ENCODE results near the gene SELENOW.
"Not testable (repeated sequence)": the region's sequence is repeated elsewhere in the genome, so short reads cannot be mapped to it uniquely, and the experiment has no call there.

SELENOW gene

DNA sequence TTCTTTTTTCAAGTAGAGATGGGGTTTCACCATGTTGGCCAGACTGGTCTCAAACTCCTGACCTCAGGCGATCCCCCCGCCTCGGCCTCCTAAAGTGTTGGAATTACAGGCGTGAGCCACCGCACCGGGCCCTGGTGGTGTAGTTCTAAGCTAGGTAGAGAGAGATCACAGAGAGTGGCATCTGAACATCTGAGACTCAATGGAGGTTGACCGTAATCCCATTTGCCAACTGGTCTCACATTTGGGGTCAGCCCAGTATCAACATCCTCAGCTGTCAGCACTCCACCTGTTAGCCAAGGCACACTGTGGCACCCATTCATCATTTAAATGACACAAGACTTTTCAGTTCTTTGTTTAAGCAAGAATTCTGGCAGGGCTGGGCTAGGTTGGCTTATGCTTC, 8.1 kb downstream of the SELENOW start:
- no peak for DNase-seq (ENCODE audit: low spot score)

DNA sequence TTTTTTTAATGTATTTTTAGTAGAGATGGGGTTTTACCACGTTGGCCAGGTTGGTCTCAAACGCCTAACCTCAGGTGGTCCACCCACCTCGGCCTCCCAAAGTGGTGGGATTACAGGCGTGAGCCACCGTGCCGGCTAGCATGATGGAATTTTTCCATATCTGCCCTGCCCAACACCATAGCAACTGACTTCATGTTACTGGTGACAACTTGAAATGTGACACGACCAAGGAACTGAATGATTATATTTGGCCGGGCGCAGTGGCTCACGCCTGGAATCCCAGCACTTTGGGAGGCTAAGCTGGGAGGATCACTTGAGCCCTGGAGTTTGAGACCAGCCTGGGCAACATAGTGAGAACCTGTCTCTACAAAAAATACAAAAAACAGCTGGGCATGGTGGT, 8.8 kb downstream of the SELENOW start:
- not testable (repeated sequence) for DNase-seq (ENCODE audit: low spot score)

- DNase-seq (ENCODE audit: low spot score), result not testable (repeated sequence)
These were observed 11.3 kb downstream of the SELENOW start for GRCh38 chr19:47789811-47790210.

GRCh38 chr19:47790398-47790814, 11.9 kb downstream of the SELENOW start:
- DNase-seq (ENCODE audit: low spot score), result peak; percentile 79

DNA sequence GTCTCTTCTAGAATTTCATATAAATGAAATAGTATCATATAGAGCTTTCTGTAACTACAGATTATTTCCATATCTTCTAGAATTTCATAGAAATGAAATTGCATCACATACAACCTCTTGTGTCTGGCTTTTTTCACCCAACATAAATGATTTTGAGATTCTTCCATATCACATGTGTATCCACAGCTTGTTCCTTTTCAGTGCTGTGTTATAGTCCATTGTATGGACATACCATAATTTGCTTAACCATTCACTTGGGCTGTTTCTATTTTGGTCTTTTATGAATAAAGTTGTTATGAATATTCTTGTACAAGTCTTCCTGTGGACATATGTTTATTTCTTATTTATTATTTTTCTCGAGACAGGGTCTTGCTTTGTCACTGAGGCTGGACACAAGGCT, 14.1 kb downstream of the SELENOW start:
- no peak for DNase-seq (ENCODE audit: low spot score)

GRCh38 chr19:47794526-47794925, 16.0 kb downstream of the SELENOW start:
- DNase-seq (ENCODE audit: low spot score), result no peak

GRCh38 chr19:47796785-47797184, 18.3 kb downstream of the SELENOW start:
- no peak for DNase-seq (ENCODE audit: low spot score)

- no peak for DNase-seq (ENCODE audit: low spot score)
These were observed 19.7 kb downstream of the SELENOW start for GRCh38 chr19:47797996-47798903.

DNA sequence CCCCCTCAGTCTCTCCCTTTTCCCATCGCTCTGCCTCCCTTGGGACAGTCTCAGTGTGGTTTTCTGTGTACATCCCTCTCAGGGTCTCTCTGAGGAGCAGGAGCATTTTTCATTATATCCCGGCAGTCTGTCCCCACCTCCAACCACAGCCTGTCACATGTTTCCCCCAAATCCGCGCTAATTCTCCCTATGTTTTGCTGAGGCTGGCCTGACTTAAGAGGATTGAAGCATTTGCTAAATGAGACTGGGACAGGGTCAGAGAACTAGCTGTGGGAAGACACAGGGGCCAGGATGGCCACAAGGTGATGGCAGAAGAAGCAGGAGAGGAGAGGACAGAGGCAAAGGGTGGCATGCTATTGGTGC, 20.4 kb downstream of the SELENOW start:
- no peak for DNase-seq (ENCODE audit: low spot score)

GRCh38 chr19:47801270-47801669, 22.8 kb downstream of the SELENOW start:
- DNase-seq (ENCODE audit: low spot score), result no peak

DNA sequence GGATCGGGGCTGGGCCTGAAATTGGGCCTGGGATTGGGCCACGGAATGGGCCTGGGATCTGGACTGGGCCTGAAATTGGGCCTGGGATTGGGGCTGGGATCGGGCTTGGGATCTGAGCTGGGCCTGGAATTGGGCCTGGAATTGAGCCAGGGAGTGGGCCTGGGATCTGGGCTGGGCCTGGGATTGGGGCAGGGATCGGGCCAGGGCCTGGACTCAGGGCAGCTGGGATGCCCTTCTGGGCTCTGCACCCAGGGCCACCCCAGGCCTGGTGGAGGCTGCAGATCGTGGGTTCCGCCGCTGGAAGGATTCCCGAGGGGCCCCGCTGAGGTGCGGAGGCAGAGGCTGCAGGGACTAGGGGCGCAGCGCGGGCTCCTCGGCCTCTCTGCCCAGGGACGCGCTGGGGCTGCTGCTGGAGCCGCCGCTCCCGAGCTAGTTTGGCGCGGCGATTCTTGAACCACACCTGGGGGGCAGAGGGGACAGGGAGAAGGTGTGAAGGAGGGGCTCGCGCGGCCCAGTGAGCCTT, 24.1 kb downstream of the SELENOW start:
- DNase-seq (ENCODE audit: low spot score), result no peak

DNA sequence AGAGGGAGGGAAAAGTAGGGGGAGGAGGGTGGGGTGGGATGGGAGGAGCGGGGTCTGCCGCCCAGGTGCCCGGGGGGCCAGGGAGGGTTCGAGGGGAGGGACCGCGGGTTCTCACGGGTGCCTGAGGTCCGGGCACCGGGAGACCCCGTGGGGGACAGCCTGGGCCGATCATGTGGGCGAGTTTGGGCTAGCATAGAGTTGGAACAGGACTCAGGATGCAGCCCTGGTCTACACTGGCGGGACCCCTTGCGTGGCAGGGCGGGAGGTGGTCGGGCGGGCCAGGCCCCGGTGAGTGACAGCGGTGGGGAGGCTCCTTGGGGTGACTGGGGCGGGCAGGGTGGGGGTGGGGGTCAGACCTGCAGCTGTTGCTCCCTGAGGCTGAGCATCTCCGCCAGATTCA, 24.6 kb downstream of the SELENOW start:
- not testable (repeated sequence) for DNase-seq (ENCODE audit: low spot score)

- DNase-seq (ENCODE audit: low spot score), result not testable (repeated sequence)
These were observed 25.2 kb downstream of the SELENOW start for GRCh38 chr19:47803671-47804070.

GRCh38 chr19:47804451-47804850, 25.9 kb downstream of the SELENOW start, which contains the start of gene TPRX1:
TPRX1 (minus strand) TSS chr19:47804551; CDS start chr19:47804539, 12 bp downstream.
- DNase-seq (ENCODE audit: low spot score), result not testable (repeated sequence)

DNA sequence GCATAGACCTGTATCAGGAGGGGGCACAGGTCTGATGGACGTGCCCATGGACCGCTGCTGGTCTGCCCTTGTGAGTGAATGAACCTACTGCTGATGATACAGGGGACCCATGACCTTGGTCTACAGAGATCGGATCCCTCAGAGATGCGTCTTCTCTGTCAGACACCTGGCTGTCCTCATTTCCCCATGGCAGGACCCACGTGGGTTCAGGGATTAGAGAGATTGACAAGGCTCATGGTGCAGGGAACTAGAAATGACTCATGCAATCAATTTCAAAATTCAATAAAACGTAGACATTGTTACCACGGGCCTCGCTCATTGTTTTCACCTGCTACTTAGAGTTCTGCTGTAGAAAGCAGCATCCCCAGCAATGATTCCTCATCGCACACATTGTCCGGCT, 26.8 kb downstream of the SELENOW start:
- no peak for DNase-seq (ENCODE audit: low spot score)

DNA sequence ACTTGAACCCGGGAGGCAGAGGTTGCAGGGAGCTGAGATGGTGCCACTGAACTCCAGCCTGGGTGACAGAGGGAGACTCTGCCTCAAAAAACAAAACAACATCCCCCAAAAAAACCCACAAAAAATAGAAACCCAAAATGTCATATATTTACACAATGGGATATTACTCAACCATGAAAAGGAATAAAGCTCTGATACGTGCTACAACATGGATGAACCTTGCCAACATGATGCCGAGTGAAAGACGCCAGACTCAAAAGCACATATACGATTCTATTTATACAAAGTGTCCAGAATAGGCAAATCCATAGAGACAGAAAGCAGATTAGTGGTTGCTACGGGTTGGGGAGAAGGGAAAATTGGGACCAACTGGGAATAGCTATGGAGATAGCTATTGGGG, 27.9 kb downstream of the SELENOW start:
- no peak for DNase-seq (ENCODE audit: low spot score)

GRCh38 chr19:47813304-47813994, 34.9 kb downstream of the SELENOW start:
- peak; percentile 46 for DNase-seq (ENCODE audit: low spot score)

- DNase-seq (ENCODE audit: low spot score), result no peak
These were observed 35.5 kb downstream of the SELENOW start for GRCh38 chr19:47813995-47814328.

DNA sequence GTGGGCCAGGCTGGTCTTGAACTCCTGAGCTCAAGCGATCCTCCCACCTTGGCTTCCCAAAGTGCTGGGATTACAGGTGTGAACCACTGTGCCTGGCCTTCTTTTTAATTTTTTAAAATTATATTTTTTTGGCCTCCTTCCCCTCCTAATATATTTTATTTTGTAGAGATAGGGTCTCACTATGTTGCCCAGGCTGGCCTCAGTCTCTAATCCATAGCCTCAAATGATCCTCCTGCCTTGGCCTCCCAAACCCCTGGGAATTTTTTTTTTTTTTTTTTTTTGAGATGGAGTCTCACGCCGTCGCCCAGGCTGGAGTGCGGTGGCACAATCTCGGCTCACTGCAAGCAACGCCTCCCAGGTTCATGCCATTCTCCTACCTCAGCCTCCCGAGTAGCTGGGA, 37.8 kb downstream of the SELENOW start:
- not testable (repeated sequence) for DNase-seq (ENCODE audit: low spot score)

DNA sequence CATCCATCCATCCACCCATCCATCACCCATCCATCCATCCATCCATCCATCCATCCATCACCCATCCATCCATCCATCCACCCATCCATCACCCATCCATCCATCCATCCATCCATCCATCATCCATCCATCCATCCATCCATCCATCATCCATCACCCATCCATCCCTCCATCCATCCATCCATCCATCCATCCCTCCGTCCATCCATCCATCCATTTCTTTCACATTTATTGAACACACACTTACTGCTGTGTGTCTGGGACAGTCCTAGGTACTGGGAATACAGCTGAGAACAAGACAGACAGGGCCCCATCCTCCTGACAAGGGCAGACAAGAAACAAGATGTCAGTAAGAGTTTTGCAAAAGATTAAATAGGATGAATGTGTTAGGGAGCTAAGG, 39.7 kb downstream of the SELENOW start:
- DNase-seq (ENCODE audit: low spot score), result not testable (repeated sequence)

DNA sequence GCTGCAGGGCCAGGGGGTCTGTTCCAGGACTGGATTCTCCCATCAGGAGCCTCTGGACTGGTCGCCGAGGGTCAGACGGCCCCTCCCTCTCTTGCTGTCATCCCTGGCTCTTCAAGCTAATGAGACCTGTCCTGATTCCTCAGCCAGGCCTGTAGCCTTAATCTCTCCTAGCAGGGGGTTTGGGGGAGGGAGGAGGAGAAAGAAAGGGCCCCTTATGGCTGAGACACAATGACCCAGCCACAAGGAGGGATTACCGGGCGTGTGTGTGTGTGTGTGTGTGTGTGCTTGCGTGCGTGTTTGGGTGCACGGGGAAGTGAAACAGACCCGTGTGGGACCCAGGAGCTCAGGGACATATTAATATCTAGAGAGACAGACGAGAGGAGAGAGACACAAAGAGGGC, 41.4 kb downstream of the SELENOW start:
- DNase-seq (ENCODE audit: low spot score), result no peak

DNA sequence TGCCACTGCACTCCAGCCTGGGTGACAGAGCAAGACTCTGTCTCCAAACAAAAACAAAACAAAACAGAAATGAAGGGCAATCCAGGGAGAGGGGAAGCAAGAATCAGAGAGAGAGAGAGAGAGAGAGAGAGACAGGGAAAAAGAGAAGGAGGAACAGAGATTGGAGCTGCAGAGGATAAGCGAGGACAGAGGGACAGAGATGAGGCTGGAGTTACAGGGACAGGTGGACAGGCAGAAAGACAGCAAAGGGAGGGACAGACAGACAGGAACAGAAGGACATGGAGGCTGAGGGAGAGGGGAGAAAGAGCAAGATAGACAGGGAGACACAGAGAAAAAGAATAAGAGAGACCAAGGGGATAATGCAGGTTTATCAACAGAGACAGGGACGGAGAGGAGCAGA, 41.9 kb downstream of the SELENOW start:
- no peak for DNase-seq (ENCODE audit: low spot score)

GRCh38 chr19:47821460-47822020, 43.0 kb downstream of the SELENOW start, which contains the start of gene CRX:
CRX (plus strand) TSS chr19:47821937; CDS start chr19:47834444, 12,507 bp downstream.
- no peak for DNase-seq (ENCODE audit: low spot score)
